ENCODE results near the gene CCDC78. TPM values are rescaled to one million over a fixed set of nuclear protein-coding genes. Genes with fewer than 3 reads are reported as not detected.

The CCDC78 gene
- total and polyA plus RNA-seq, 2 of the 13 experiments (the other 11 are each of a cell fraction or from before 2014, with no cell fraction given): 0.53 to 1.5 TPM

DNA sequence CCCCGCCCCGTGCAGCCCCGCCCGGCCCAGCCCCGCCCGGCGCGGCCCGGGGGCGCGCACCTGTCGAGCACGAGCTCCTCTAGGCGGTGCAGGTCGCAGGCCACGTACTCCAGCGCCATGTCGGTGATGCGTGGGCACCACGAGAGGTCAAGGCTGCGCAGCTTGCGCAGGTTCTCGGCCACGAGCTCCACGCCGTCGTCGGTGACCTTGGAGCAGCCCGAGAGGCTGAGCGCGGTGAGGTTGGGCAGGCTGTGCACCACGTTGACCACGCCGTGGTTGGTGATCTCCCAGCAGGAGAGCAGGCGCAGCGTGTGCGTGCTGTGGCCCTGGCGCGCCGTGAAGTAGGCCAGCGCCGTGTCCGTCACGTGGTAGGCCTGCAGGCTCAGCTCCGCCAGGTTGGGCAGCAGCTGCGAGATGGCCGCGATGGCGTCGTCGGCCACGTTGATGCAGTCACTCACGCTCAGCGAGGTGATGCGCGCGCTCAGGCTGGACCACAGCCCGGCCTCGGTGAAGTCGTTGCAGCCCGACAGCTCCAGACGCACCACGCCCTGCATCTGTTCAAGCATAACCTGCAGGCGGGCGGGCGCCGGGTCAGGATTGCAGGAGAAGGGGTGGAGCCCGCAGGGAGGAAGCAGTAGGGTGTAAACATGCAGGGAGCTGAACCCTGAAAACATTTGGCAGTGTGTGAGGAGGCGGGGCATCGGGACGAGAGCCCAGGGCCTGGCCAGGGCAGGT lies 30.7 kb downstream of the CCDC78 start (continued):
- TF ChIP-seq, protein P1, sequence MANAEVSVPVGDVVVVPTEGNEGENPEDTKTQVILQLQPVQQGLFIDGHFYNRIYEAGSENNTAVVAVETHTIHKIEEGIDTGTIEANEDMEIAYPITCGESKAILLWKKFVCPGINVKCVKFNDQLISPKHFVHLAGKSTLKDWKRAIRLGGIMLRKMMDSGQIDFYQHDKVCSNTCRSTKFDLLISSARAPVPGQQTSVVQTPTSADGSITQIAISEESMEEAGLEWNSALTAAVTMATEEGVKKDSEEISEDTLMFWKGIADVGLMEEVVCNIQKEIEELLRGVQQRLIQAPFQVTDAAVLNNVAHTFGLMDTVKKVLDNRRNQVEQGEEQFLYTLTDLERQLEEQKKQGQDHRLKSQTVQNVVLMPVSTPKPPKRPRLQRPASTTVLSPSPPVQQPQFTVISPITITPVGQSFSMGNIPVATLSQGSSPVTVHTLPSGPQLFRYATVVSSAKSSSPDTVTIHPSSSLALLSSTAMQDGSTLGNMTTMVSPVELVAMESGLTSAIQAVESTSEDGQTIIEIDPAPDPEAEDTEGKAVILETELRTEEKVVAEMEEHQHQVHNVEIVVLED (CRISPR knock-in tag; IDR thresholded peaks at IDR 0.05; ENCODE audit: borderline replicate concordance): no peak; the same call in 1 of the 2 replicates
- TF ChIP-seq NKX3-1 (CRISPR knock-in tag; IDR thresholded peaks at IDR 0.05): 0 out of 2 replicates have a peak, but pooled peaks have one; percentile 63
- TF ChIP-seq, protein P2, sequence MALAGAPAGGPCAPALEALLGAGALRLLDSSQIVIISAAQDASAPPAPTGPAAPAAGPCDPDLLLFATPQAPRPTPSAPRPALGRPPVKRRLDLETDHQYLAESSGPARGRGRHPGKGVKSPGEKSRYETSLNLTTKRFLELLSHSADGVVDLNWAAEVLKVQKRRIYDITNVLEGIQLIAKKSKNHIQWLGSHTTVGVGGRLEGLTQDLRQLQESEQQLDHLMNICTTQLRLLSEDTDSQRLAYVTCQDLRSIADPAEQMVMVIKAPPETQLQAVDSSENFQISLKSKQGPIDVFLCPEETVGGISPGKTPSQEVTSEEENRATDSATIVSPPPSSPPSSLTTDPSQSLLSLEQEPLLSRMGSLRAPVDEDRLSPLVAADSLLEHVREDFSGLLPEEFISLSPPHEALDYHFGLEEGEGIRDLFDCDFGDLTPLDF (CRISPR knock-in tag; IDR thresholded peaks at IDR 0.05): no peak
- no peak; the same call in 1 of the 2 replicates for TF ChIP-seq TAF1 (CRISPR knock-in tag; IDR thresholded peaks at IDR 0.05)
- TF ChIP-seq ZFYVE20 (CRISPR knock-in tag; IDR thresholded peaks at IDR 0.05; ENCODE audit: borderline replicate concordance, low read depth): peak; percentile 85; the same call in 1 of the 2 replicates
- TF ChIP-seq ZNF607 (CRISPR knock-in tag; IDR thresholded peaks at IDR 0.05; ENCODE audit: borderline replicate concordance): 0 out of 2 replicates have a peak, but pooled peaks have one; percentile 77
- TF ChIP-seq ZNF180 (CRISPR knock-in tag; IDR thresholded peaks at IDR 0.05; ENCODE audit: borderline replicate concordance, low read depth): no peak
- TF ChIP-seq ZNF546 (CRISPR knock-in tag; conservative IDR thresholded peaks at IDR 0.05): 0 out of 2 replicates have a peak, but pooled peaks have one; percentile 48
- TF ChIP-seq ZNF703 (CRISPR knock-in tag; IDR thresholded peaks at IDR 0.05; ENCODE audit: borderline replicate concordance): no peak
- TF ChIP-seq MED13 (CRISPR knock-in tag; IDR thresholded peaks at IDR 0.05): no peak
- no peak for TF ChIP-seq LCORL (IDR thresholded peaks at IDR 0.05)
- no peak for TF ChIP-seq LCORL (CRISPR knock-in tag; IDR thresholded peaks at IDR 0.05)
- TF ChIP-seq ZEB1 (IDR thresholded peaks at IDR 0.05; ENCODE audit: insufficient replicate concordance, low read depth): no peak
- no peak for TF ChIP-seq ZNF564 (CRISPR knock-in tag; IDR thresholded peaks at IDR 0.05)
- TF ChIP-seq, protein P3, sequence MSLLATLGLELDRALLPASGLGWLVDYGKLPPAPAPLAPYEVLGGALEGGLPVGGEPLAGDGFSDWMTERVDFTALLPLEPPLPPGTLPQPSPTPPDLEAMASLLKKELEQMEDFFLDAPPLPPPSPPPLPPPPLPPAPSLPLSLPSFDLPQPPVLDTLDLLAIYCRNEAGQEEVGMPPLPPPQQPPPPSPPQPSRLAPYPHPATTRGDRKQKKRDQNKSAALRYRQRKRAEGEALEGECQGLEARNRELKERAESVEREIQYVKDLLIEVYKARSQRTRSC (CRISPR knock-in tag; IDR thresholded peaks at IDR 0.05; ENCODE audit: low read depth): no peak
- TF ChIP-seq U2AF2 (IDR thresholded peaks at IDR 0.05; ENCODE audit: low read depth, low read length): no peak
- TF ChIP-seq ZNF136 (CRISPR knock-in tag; IDR thresholded peaks at IDR 0.05; ENCODE audit: low read depth): no peak
- no peak for TF ChIP-seq ATAD3A (CRISPR knock-in tag; IDR thresholded peaks at IDR 0.05)
- TF ChIP-seq RBFOX2 (IDR thresholded peaks at IDR 0.05; ENCODE audit: low read depth, low read length): peak; percentile 63; the same call in 1 of the 2 replicates
- TF ChIP-seq, protein P4, sequence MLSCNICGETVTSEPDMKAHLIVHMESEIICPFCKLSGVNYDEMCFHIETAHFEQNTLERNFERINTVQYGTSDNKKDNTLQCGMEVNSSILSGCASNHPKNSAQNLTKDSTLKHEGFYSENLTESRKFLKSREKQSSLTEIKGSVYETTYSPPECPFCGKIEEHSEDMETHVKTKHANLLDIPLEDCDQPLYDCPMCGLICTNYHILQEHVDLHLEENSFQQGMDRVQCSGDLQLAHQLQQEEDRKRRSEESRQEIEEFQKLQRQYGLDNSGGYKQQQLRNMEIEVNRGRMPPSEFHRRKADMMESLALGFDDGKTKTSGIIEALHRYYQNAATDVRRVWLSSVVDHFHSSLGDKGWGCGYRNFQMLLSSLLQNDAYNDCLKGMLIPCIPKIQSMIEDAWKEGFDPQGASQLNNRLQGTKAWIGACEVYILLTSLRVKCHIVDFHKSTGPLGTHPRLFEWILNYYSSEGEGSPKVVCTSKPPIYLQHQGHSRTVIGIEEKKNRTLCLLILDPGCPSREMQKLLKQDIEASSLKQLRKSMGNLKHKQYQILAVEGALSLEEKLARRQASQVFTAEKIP (CRISPR knock-in tag; IDR thresholded peaks at IDR 0.05; ENCODE audit: borderline replicate concordance): no peak
- no peak for TF ChIP-seq HNRNPK (IDR thresholded peaks at IDR 0.05; ENCODE audit: low read depth, low read length, poor library complexity, severe bottlenecking)
- TF ChIP-seq, protein P5, sequence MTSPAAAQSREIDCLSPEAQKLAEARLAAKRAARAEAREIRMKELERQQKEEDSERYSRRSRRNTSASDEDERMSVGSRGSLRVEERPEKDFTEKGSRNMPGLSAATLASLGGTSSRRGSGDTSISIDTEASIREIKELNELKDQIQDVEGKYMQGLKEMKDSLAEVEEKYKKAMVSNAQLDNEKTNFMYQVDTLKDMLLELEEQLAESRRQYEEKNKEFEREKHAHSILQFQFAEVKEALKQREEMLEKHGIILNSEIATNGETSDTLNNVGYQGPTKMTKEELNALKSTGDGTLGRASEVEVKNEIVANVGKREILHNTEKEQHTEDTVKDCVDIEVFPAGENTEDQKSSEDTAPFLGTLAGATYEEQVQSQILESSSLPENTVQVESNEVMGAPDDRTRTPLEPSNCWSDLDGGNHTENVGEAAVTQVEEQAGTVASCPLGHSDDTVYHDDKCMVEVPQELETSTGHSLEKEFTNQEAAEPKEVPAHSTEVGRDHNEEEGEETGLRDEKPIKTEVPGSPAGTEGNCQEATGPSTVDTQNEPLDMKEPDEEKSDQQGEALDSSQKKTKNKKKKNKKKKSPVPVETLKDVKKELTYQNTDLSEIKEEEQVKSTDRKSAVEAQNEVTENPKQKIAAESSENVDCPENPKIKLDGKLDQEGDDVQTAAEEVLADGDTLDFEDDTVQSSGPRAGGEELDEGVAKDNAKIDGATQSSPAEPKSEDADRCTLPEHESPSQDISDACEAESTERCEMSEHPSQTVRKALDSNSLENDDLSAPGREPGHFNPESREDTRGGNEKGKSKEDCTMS (CRISPR knock-in tag; conservative IDR thresholded peaks at IDR 0.05): no peak
